GM10266 (cell line): Measurements from ENCODE around the gene PUSL1.

Source experiments
- DNase-seq: peaks from one replicate; pipeline ENCODE4 v3.0.0; 2012; ENCODE audit errors: extremely low spot score
- CTCF ChIP-seq: IDR thresholded peaks from 2 replicates; pipeline ENCODE4 v1.5.1; 2012; ENCODE audit warnings: mild to moderate bottlenecking, low read depth; ENCODE audit not compliant: control insufficient read depth, insufficient read depth; ENCODE audit errors: missing control alignments

PUSL1 gene

GRCh38 chr1:1307923-1308755, at the start of gene PUSL1, which contains the start of gene ACAP3:
TSS of gene PUSL1 (plus strand) at chr1:1308597. CDS start at chr1:1308644, 47 bp downstream.
TSS of gene ACAP3 (minus strand) at chr1:1307930. CDS start at chr1:1307815, 115 bp downstream.
- DNase-seq: peak; percentile 100
- peak; percentile 16 for TF ChIP-seq CTCF

DNA sequence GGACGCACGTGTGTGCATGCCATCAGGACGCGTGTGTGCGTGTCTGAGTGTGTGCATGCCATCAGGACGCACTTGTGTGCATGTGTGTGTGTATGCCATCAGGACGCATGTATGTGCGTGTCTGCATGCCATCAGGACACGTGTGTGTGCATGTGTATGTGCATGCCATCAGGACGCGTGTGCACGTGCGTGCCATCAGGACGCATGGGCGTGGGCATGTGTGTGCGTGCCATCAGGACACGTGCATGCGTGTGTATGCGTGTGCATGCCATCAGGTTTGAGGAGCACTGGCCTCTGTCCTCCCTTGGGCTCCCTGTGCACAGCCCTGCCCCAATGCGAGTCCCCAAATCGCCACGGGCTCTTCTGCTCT, 49.3 kb upstream of the PUSL1 start:
- DNase-seq: no peak
- no peak for TF ChIP-seq CTCF

DNA sequence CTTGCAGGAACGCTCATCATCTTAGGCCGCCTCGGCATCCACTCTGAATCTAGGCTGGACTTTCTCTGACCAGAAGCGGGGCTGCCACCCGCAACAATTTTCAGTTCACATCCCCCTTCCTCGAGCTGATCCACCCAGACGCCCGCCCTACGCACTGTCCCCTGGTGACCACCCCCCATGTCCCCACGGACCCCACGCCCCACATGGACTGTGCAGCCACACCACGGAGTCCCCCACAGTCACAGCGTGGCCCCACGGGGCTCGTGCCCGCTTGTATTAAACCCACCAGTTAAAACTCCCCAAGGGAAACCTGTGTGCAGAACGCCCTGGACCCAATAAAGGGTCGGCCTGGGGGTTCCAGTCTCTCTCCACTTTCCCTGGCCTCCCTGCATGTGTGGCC, 48.9 kb upstream of the PUSL1 start:
- DNase-seq: no peak
- TF ChIP-seq CTCF: no peak

GRCh38 chr1:1259951-1260600, 48.3 kb upstream of the PUSL1 start:
- DNase-seq: no peak
- TF ChIP-seq CTCF: no peak

- no peak for DNase-seq
- no peak for TF ChIP-seq CTCF
Measured at GRCh38 chr1:1260843-1261560, 47.4 kb upstream of the PUSL1 start.

GRCh38 chr1:1262071-1262470, 46.3 kb upstream of the PUSL1 start:
- TF ChIP-seq CTCF: no peak
- no peak for DNase-seq
